Left renal cortex interstitium (tissue), 4 donors: Measurements from ENCODE around the gene CRYBB1. TPM values are rescaled to one million over a fixed set of nuclear protein-coding genes. Genes with fewer than 3 reads are reported as not detected.

ENCODE experiments used
- DNase-seq, 4 donors: peaks; one replicate each; pipeline ENCODE4 v3.0.0-alpha.2; 2013; ENCODE audit warnings: low read depth in 4 of 4, low spot score in 2 of 4, missing footprints in 1 of 4
- polyA plus RNA-seq, 4 donors: library from polyadenylated mRNA; unstranded; fragments of 120-200 nt; gene quantifications; one replicate each; pipeline ENCODE4 v1.2.1, GENCODE V29; 2013; ENCODE audit not compliant: insufficient read length in 4 of 4

Gene CRYBB1
- polyA plus RNA-seq, 4 donors, result 0.47 to 0.95 (median 0.78) TPM

GRCh38 chr22:26581633-26582168 lies 36.1 kb downstream of the CRYBB1 start:
- no peak for DNase-seq

DNA sequence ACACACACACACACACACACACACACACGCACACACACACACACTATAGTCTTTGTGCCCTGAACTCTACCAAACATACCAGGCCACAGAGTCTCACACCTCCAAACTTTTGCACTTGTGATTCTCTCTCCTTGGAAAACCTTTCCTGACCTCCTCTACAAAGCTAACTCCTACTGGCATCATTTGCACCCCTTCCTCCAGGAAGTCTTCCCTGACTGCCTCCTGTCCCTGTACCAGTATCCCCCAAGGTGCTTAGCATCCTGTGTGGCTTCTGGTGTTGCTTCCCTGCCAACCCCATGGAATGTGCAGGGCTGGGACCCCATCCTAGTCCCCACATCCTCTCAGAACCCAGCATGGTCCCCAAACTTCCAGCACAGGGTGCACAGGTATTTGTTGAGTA lies 36.8 kb downstream of the CRYBB1 start:
- DNase-seq, result no peak

GRCh38 chr22:26580240-26580962 lies 37.4 kb downstream of the CRYBB1 start:
- no peak for DNase-seq

- no peak for DNase-seq
These were observed 38.4 kb downstream of the CRYBB1 start for GRCh38 chr22:26579331-26579886.

DNA sequence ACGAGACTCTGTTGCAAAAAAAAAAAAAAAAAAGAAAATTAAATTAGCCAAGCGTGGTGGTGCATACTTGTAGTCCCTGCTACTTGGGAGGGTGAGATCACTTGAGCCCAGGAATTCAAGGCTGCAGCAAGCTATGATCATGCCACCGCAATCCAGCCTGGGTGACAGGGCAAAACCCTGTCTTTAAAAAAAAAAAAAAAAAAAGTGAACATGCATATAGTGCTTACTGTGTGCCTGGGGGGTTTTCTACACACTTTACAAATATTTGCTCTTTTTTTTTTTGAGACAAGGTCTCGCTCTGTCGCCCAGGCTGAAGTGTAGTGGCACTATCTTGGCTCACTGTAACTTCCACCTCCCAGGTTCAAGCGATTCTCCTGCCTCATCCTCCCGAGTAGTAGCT lies 40.7 kb downstream of the CRYBB1 start:
- DNase-seq, result no peak

DNA sequence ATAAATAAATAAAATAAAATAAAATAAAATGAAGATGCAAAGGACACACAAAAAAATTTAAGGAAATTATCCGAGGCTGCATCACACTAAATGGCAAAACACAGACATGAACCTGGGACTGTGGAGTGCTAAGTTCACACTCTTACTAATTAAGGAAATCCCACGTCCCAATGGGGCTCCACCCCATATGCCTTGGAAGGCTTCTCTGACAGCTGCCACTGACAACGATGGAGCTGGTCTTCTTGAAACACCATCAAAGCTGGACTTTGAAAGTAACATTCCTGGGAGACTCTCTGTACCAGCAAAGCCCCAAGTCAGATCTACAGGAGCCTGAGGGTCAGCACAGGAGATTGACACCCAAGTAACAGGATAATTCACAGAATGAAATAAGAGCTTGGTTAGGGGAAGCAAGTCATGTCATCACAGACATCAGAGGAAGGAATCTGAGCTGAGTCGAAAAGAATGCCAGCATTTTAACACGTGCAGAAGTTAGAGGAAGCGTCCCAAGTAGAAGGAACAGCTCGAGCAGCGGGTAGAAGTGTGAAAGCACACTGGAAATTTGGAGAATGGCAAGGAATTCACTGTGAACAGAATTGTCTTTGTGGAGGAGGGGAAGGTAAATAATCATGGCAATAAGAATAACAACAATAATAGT lies 41.7 kb downstream of the CRYBB1 start:
- no peak for DNase-seq

- no peak for DNase-seq
These were observed 43.7 kb downstream of the CRYBB1 start for GRCh38 chr22:26574001-26574723.

- DNase-seq, result peak; percentile 53 to 77 (median 67)
These were observed 44.7 kb downstream of the CRYBB1 start for GRCh38 chr22:26573026-26573662.

- DNase-seq, result no peak
These were observed 46.8 kb downstream of the CRYBB1 start for GRCh38 chr22:26570864-26571525.

DNA sequence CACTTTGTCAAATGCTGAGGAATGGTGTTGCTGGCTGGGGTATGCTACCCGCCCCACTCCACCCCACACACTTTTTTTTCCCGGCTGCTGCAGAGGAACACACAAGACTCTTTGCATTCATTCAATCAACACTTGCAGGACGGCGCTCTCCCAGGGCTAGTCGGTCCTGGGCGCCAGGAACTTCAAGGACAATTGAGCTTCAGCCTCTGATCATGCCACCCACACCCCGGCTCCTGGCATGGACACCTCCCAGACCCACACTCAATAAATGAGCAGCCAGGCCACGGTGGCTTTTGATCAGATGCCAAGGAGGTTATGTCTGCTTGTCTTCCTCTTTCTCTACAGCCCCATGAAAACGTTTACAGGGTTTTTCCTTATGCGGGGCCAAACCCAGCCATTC lies 47.7 kb downstream of the CRYBB1 start:
- no peak for DNase-seq

- DNase-seq, result no peak
These were observed 49.6 kb downstream of the CRYBB1 start for GRCh38 chr22:26568207-26568706.

DNA sequence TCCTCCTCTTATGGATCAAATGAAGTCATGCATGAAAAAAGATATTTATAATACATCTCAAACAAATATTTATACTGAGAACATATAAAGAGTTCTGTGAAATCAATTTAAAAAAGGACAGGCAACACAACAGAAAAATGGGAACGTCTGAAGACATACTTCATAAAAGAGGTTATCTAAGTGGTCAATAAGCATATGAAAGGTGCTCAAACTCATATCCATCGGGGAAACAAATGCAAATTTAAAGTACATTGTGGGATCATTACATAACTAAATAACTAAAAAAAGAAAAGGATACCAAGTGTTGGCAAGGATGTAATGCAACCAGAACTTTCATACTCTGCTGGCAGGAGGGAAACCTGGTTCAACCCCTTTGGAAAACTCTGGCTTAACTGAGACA lies 50.2 kb downstream of the CRYBB1 start:
- no peak for DNase-seq

DNA sequence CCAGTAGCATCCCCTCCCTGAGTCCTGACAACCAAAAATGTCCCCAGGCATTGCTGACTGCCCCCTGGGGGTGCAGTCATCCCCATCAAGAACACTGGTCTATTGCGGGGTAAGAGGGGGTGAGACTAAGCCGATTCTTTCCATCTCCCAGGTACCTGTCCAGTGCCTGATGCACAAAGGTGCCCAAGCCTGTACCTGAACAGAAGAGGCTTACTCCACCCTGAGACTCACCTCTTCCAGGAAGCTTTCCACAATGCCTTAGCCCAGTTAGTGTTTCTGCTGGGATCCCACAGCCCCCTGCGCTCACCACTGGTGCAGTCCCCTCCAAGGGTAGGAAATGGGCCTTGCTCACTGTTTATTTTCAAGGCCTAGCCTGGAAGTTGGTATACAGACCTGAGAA lies 50.8 kb downstream of the CRYBB1 start:
- no peak for DNase-seq

GRCh38 chr22:26565889-26566288 lies 51.9 kb downstream of the CRYBB1 start:
- DNase-seq, result no peak

DNA sequence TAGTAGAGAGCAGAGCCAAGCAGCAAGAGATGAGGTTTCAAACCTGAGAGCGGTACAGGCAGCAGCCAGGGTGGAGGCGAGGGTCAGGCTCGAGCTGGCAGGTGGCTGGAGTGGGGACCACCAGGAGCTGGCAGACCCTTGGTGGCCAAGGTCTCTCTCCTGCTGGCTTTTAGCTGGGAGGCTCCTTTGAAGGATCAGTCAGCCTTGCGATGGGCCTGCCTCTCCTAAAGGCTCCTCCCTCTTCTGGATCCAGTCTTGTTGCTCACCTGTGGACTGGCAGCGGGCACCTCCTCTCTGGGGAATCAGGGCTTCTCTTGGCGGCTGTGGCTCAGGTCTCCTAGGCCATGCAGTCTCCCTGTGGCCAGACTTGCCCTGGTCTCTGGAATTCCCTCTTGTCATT lies 52.6 kb downstream of the CRYBB1 start:
- no peak for DNase-seq

GRCh38 chr22:26564672-26565071 lies 53.2 kb downstream of the CRYBB1 start:
- DNase-seq, result no peak

- DNase-seq, result no peak
These were observed 53.6 kb downstream of the CRYBB1 start for GRCh38 chr22:26564181-26564580.

GRCh38 chr22:26563022-26563421 lies 54.8 kb downstream of the CRYBB1 start:
- no peak for DNase-seq

DNA sequence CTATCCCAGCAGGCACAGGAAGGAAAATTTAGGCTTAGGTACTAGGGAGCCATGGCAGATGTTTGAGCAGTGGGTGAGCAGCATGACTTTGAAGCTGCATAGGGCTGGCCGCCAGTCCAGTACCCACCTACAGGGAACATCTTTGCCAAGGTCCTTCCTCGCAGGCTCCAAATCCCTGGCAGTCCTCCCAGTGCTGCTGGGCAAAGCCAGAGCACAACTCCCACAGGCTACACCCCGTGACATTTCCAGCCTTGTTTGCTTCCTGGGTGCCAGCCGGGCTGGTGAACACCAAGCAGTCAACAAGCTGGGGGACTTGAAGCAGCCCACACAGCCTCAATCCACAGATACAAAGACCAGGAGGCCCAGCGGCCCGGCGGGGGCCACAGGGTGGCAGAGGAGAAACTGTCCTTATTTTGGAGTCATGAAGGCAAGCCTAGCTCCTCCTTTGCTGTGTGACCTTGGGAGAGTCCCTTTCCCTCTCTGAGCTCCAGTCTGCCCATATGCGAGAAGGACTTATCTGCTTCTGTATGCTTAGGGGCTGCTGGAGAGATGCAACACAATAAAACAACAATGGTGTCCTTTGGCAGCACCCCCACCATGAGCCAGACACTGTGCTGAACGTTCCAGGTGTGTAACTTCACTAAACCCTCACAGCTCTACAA lies 55.9 kb downstream of the CRYBB1 start:
- DNase-seq, result no peak
